RKO (cell line): ENCODE results near the gene PTGES.
"Not testable (repeated sequence)": the region's sequence is repeated elsewhere in the genome, so short reads cannot be mapped to it uniquely, and the experiment has no call there.

Source experiments
- DNase-seq: peaks from one replicate; pipeline ENCODE4 v3.0.0-alpha.2; 2016; ENCODE audit warnings: low spot score

PTGES gene

GRCh38 chr9:129769669-129770068, 16.8 kb upstream of the PTGES start:
- no peak for DNase-seq

DNA sequence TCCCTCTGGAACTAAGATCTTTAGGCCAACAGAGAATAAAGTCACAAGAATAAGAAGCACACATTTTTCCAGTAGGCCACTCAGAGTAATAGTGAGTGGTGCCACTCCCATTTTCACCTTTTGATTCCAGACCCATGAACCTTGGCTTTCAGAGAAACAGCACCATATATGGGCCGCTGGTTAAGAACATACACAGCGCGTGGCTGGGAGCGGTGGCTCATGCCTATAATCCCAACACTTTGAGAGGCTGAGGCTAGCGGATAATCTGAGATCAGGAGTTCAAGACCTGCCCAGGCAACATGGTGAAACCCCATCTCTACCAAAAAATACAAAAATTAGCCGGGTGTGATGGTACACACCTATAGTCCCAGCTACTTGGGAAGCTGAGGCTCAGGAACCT, 15.6 kb upstream of the PTGES start:
- no peak for DNase-seq

- DNase-seq, result no peak
Measured at GRCh38 chr9:129765764-129766317, 13.0 kb upstream of the PTGES start.

DNA sequence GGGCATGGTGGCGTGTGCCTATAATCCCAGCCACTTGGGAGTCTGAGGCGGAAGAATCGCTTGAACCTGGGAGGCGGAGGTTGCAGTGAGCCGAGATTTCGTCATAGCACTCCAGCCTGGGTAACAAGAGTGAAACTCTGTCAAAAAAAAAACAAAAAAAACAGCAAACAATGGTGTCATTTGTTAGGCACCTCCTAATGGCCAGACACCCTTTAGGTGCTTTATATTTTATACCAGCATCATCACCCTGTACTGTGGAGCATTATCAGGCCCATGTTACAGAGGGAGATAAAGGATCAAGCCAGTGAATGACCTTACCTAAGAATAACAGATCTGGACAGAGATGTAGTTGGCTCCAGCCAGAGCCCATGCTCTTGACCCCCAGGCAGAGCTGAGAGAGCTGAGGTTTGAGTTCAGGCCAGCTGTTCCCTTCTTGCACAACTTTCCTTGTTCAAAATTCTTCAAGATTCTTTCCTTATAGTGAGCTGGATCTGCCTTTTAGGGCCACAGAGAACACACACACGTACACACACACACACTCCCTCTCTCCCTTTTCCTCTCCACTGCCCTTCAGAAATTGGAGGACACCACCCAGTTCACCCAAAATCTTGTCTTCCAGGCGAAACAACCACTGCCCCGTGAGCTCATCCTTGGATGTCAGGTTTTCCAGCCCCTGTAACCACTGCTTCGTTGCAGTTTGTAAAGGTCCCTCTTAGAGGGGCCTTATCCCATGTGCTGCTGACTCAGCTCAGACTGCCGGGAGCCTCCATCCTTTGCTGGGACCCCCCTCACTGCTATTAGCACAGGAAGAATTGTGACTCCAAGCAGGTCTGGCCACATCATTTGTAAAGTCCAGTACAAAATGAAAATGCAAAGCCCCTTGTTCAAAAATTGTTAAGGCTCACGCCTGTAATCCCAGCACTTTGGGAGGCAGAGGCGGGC, 10.4 kb upstream of the PTGES start:
- DNase-seq, result no peak

DNA sequence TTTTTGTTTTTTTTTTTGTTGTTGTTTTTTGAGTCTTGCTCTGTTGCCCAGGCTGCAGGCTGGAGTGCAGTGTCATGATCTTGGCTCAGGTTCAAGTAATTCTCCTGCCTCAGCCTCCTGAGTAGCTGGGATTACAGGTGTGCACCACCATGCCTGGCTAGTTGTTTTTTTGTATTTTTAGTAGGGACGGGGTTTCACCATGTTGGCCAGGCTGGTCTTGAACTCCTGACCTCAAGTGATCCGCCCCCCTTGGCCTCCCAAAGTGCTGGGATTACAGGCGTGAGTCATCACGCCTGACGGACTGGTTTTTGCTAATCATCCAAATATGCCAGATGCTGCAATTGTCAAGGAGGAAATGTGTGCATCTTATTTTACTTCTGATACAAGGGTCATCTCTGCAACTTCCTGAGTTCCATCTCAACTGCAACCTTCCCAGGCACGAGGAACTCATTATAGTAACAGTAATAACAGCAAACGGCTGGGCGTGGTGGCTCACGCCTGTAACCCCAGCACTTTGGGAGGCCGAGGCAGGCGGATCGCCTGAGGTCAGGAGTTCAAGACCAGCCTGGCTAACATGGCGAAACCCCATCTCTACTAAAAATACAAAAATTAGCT, 9.6 kb upstream of the PTGES start:
- DNase-seq, result peak; percentile 90

DNA sequence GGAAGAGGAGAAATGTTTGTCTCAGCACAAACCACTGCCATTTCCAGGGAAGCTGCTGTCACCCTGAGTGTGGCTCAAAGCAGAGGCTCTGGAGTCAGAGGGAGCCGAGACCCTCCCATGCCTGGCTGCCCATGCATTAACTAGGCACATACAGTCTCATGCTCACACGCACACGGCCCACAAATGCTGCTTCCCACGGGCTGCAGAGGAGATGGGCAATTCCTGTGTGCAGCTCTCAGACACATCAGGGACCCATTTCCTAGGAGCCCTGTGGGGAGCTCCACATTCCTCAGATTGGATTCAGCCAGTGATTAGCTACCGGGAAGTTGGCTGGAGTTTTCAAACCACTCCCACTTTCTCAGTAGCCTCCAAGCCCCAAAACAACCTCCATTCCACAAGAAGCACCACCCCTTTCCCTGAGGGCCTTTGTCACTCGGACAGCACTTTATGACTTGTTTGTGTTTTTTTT, 9.1 kb upstream of the PTGES start:
- no peak for DNase-seq

DNA sequence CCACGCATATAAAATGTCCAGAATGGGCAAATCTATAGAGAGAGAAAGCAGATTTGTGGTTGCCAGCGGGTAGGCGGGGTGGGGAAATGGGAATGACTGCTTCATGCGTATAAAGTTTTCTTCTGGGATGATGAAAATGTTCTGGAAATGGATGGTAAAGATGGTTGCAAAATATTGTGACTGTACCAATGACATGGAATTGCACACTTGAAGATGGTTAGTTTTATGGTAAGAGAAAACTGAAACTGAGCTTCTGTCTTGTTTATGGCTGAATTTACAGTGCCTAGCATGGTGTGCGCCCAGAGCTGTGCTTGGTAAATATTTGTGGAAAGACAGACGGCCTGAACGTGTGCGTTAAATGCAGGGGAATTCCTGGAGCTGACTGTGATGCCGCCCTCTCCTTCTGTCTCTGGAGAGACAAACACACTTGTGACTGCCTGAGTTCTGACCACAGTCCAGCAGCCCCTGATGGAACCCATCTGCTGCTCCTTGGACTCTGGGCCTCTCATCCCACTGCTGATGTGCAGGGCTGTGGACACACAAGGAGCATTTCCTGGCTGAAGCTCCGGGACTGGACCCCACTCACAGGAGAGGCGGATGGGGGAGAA, 8.6 kb upstream of the PTGES start:
- DNase-seq, result no peak

DNA sequence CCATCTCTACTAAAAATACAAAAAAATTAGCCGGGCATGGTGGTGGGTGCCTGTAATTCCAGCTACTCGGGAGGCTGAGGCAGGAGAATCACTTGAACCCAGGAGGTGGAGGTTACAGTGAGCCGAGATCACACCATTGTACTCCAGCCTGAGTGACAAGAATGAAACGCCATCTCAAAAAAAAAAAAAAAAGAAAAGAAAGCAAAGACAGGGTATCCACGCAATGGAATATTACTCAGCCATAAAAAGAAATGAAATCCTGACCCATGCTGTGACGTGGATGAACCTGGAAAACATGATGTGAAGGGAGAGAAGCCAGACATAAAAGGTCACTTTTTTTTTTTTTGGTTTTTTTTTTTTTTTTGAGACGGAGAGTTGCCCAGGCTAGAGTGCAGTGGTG, 7.9 kb upstream of the PTGES start:
- DNase-seq, result not testable (repeated sequence)

GRCh38 chr9:129759804-129760502, 7.1 kb upstream of the PTGES start:
- no peak for DNase-seq

GRCh38 chr9:129759319-129759718, 6.5 kb upstream of the PTGES start:
- DNase-seq, result no peak

DNA sequence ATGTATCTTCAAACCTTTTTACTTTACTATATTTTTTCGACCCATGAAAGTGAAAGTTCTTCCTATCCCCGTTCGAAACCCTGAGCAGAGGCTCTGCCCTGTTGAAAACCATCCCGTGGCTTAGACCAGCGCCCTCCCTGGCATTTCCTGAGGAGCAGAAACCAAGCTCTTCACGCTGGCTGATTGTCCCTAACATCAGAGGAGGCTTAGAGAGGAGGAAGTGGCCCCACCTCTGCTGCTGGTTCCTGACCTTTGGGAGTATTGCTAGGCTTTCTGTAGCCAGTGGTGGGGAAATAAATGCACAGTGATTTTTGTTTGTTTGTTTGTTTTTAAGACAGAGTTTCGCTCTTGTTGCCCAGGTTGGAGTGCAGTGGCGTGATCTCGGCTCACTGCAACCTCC, 4.2 kb upstream of the PTGES start:
- DNase-seq, result no peak

- no peak for DNase-seq
Measured at GRCh38 chr9:129756191-129756590, 3.3 kb upstream of the PTGES start.

DNA sequence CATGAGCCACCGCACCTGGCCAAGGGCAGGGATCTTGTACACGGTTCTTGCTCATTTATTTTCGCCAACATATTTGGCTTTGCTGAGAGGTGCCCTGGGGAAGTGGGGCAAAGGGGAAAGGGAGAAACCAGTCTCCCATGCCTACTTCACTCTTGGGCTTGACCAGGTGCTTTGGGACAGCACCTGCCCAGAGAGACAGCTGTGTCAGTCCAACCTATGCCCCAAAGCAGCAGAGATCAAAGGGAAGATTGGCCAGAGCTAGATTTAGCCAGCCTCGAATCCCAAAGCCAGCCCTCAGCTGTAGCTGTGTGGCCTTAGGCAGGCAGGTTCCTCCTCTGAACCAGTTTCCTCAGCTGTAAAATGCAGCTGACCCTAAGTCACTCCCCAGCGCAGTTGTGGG, 2.3 kb upstream of the PTGES start:
- no peak for DNase-seq

DNA sequence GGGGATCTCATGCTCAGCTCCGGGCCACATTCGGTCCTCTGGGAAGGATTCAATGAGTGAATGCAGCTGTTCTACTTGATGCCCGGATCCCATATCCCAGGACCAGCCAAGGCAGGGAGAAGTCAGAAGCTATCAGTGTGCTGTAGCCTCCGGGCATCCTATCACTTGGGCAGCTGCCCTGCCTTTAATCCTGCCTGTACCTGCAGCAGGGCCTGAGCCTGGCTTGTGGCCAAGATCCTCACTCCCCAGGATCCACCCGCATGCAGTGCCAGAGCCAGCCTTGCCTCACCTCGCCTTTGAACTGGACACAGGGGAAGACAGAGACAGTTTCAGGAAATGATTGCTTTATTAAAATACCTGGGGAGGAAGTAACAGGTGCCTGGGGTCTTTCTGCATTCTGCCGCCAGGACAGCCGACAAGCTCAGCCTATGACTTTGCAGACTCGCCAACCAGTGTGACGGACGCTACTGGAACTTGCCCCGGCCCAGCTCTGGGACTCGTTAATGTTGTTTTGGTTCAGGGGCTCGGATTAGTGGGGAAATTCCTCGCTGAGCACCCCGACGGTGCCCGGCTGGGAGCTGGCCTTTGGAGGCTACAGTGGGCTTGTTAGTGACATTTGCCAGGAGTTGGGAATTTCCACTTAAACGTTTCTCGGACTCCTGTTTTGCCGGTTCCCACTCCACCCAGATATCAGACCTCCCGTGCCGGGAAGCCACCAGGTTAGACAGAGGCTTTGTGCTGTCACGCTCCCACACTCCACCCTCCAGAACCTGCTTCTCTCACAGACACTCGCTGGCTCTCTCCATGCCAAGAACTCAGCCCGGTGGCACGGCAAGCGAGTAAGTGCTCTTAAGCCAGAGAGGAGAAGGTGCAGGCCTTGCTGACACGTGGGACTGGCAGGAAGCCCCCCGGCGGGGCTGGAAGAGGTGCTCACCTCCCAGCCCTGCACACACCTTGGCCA, 721 bp downstream of the PTGES start:
- no peak for DNase-seq

DNA sequence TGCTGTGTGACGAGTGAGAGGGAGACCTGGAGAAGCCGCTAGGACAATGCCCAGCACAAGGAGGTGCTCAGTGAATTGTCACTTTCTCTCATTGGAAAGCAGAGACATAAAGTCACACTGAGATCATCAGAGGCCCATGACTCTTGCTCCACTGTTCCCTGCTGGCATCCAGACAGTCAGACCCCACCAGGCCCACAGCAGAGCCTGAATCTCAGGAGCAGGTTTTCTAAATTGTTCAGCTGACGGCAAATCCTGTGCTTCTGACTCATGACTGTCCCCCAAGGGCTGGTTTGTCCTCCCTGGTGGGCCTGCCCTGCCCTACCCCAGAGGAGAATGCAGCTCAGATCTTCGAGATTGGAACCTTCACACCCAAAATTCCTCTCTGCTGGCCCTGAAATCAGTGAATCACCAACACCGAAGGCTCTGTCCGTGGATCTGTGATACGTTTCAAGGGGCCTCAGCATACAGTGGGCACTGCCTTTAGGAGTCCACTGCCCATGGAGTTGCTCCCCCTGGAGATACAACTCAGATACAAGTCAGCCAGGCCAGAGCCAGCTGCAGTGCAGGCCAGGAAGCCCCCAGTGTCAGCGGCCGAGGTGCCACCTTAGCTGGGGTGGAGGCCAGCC, 2.7 kb downstream of the PTGES start:
- no peak for DNase-seq

DNA sequence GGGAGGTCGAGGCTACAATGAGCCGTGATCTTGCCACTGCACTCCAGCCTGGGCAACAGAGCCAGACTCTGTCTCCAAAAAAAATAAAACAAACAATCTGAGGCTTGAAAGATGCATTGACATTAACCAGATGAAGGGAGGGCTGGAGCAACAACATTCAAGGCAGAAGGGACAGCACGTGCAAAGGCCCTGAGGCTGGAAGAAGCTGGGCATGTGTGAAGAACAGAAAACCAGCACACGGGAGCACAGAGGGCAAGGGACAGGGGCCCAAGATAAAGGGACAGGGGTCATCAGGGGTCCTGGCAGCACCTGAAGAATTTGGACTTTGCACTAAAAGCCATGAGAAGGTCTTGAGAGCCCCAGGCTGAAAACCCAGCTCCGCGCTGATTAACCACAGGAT, 3.3 kb downstream of the PTGES start:
- no peak for DNase-seq

DNA sequence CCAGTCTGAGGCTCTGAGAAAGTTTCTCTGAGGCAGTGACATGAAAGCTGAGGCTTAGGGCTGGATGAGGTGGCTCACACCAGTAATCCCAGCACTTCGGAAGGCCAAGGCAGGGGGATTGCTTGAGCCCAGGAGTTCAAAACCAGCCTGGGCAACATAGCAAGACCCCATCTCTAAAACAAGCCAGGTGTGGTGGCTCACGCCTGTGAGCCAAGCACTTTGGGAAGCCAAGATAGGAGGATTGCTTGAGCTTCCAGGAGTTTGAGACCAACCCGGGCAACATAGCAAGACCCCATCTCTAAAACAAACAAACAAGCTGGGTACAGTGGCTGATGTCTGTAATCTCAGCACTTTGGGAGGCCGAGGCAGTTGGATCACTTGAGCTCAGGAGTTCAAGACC, 3.8 kb downstream of the PTGES start:
- DNase-seq, result not testable (repeated sequence)

- peak; percentile 44 for DNase-seq
Measured at GRCh38 chr9:129748249-129748648, 4.6 kb downstream of the PTGES start.

- DNase-seq, result no peak
Measured at GRCh38 chr9:129746092-129746777, 6.6 kb downstream of the PTGES start.

GRCh38 chr9:129745200-129745599, 7.6 kb downstream of the PTGES start:
- DNase-seq, result no peak
